Nephron (organoid): Measurements from ENCODE around the gene SLC25A36.
"Not testable (repeated sequence)": the region's sequence is repeated elsewhere in the genome, so short reads cannot be mapped to it uniquely, and the experiment has no call there.

ENCODE experiments used
- H3K27ac Mint-ChIP-seq, 3 experiments: 2 replicates each; pipeline ENCODE4 v1.8.0; 2020; ENCODE audit warnings: mixed read lengths in 3 of 3, mild to moderate bottlenecking in 2 of 3, moderate library complexity in 1 of 3
- H3K27me3 Mint-ChIP-seq: 2 replicates; pipeline ENCODE4 v1.8.0; 2021; ENCODE audit warnings: low read depth, mild to moderate bottlenecking, moderate library complexity, mixed read lengths
- H3K36me3 Mint-ChIP-seq: 2 replicates; pipeline ENCODE4 v1.8.0; 2020; ENCODE audit warnings: low read depth, mixed read lengths
- H3K4me1 Mint-ChIP-seq: 2 replicates; pipeline ENCODE4 v1.8.0; 2020; ENCODE audit warnings: mixed read lengths
- H3K4me3 Mint-ChIP-seq, 3 experiments: 2 replicates each; pipeline ENCODE4 v1.8.0; 2020; ENCODE audit warnings: mild to moderate bottlenecking in 3 of 3, mixed read lengths in 3 of 3, moderate library complexity in 2 of 3
- H3K9me3 Mint-ChIP-seq: 2 replicates; pipeline ENCODE4 v1.8.0; 2020; ENCODE audit warnings: mixed read lengths
- CTCF ChIP-seq, 3 experiments: fragments of 200-600 bp; sonication (generic); IDR thresholded peaks; one replicate each; pipeline ENCODE4 v1.5.0; 2021; ENCODE audit warnings: antibody characterized with exemption in 3 of 3; ENCODE audit not compliant: unreplicated experiment in 3 of 3

The SLC25A36 gene

GRCh38 chr3:140955645-140956044, 14.0 kb downstream of the SLC25A36 start:
- no peak overlapping the region for H3K4me3 Mint-ChIP-seq
- peaks cover 36% of the 10 kb centered on the region for H3K4me1 Mint-ChIP-seq
- H3K36me3 Mint-ChIP-seq: peaks cover 24% of the 10 kb centered on the region
- no peak for TF ChIP-seq CTCF (IDR thresholded peaks at IDR 0.05; ENCODE audit: unreplicated experiment in 3 of 3)
- H3K27ac Mint-ChIP-seq: peak overlapping the region in 1 of 3 experiments; percentile 40
- H3K9me3 Mint-ChIP-seq: no peaks in the 10 kb centered on the region
- no peaks in the 10 kb centered on the region for H3K27me3 Mint-ChIP-seq

- H3K27me3 Mint-ChIP-seq: no peaks in the 10 kb centered on the region
- peaks cover 30% of the 10 kb centered on the region for H3K4me1 Mint-ChIP-seq
- H3K36me3 Mint-ChIP-seq: peaks cover 29% of the 10 kb centered on the region
- H3K4me3 Mint-ChIP-seq: no peak overlapping the region
- no peaks in the 10 kb centered on the region for H3K9me3 Mint-ChIP-seq
- peak overlapping the region in 1 of 3 experiments; percentile 40 for H3K27ac Mint-ChIP-seq
- TF ChIP-seq CTCF (IDR thresholded peaks at IDR 0.05; ENCODE audit: unreplicated experiment in 3 of 3): no peak
Measured at GRCh38 chr3:140956058-140956835, 14.6 kb downstream of the SLC25A36 start.

- TF ChIP-seq CTCF (IDR thresholded peaks at IDR 0.05; ENCODE audit: unreplicated experiment in 3 of 3): peak; percentile 33 to 56 (median 45)
- Mint-ChIP-seq H3K27me3 (no peaks in the 10 kb centered on the region), H3K27ac (no peak overlapping the region), H3K36me3 (peaks cover 34% of the 10 kb centered on the region), H3K9me3 (no peaks in the 10 kb centered on the region), H3K4me1 (no peaks in the 10 kb centered on the region), H3K4me3 (no peak overlapping the region)
Measured at GRCh38 chr3:140972833-140973232, 31.2 kb downstream of the SLC25A36 start.

- no peaks in the 10 kb centered on the region for H3K4me1 Mint-ChIP-seq
- no peak overlapping the region for H3K4me3 Mint-ChIP-seq
- H3K36me3 Mint-ChIP-seq: peaks cover 45% of the 10 kb centered on the region
- no peaks in the 10 kb centered on the region for H3K9me3 Mint-ChIP-seq
- no peak for TF ChIP-seq CTCF (IDR thresholded peaks at IDR 0.05; ENCODE audit: unreplicated experiment in 3 of 3)
- H3K27ac Mint-ChIP-seq: no peak overlapping the region
- H3K27me3 Mint-ChIP-seq: no peaks in the 10 kb centered on the region
Measured at GRCh38 chr3:140974900-140975299, 33.3 kb downstream of the SLC25A36 start.

GRCh38 chr3:140980663-140981062, 39.0 kb downstream of the SLC25A36 start:
- H3K4me1 Mint-ChIP-seq: no peaks in the 10 kb centered on the region
- no peak overlapping the region for H3K4me3 Mint-ChIP-seq
- peaks cover 7% of the 10 kb centered on the region for H3K9me3 Mint-ChIP-seq
- H3K36me3 Mint-ChIP-seq: peaks cover 29% of the 10 kb centered on the region
- H3K27ac Mint-ChIP-seq: no peak overlapping the region
- H3K27me3 Mint-ChIP-seq: no peaks in the 10 kb centered on the region
- no peak for TF ChIP-seq CTCF (IDR thresholded peaks at IDR 0.05; ENCODE audit: unreplicated experiment in 3 of 3)

- not testable (repeated sequence) for H3K4me3 Mint-ChIP-seq, H3K27ac Mint-ChIP-seq, H3K4me1 Mint-ChIP-seq, H3K27me3 Mint-ChIP-seq, H3K36me3 Mint-ChIP-seq
- H3K9me3 Mint-ChIP-seq: peaks cover 37% of the 10 kb centered on the region
Measured at GRCh38 chr3:140987792-140988191, 46.2 kb downstream of the SLC25A36 start.
